Globus pallidus (tissue), 1 donor: Measurements from ENCODE around the gene KATNAL1.
A peak's percentile ranks its signal among the peaks of the same experiment; 100 is the strongest.

Experiments
- DNase-seq: peaks from one replicate; pipeline ENCODE4 v3.0.0-alpha.2; 2015; ENCODE audit warnings: low spot score

Gene KATNAL1

DNA sequence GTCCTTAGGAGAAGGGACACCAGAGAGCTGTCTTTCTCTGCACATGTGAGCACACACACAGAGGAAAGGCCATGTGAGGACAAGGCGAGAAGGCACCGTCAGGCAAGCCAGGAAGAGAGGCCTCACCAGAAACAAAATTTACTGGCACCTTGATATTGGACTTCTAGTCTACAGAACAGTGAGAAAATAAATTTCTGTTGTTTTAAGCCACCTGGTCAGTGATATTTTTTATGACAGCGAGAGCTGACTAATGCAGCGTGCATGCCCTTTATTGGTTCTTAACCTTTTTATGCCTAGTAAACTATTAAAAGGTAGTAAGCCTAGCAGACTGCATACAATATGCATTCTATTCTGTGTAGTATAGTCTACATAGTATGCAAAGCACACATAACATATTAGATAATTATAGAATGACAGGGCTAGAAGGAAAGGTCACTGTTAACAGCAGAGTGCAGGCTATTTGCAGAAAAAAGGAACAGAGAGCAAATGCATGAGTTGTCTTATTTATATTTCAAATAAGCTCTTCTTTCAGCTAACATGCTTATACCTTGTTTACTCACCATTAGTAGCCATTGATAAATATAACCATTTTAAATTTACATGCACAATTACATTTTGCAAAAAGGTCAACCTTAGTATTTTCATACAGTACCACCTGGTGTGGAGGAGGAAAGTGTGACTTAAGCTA is 25.2 kb upstream of the KATNAL1 start:
- DNase-seq: no peak

DNA sequence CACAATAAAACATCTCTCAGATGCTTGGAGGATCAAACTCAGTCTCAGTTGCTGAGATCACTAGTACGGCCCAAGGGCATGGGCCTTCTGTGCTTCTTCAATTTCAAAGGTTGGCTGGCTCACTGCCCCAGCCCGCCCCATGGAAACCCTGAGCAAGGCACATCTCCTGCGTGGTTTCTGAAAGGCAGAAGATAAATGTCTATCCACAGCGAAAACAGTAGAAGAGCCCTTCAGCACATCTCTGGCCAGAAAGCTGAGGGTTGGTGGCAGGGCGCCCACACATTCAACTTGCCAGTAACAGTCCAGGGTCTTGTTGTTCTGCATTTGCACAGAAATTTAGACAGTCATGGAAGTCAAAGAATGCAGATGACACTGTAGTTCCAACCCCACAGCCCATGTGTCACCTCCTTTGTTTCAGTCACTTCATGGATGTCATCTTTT is 24.0 kb upstream of the KATNAL1 start:
- DNase-seq: no peak

DNA sequence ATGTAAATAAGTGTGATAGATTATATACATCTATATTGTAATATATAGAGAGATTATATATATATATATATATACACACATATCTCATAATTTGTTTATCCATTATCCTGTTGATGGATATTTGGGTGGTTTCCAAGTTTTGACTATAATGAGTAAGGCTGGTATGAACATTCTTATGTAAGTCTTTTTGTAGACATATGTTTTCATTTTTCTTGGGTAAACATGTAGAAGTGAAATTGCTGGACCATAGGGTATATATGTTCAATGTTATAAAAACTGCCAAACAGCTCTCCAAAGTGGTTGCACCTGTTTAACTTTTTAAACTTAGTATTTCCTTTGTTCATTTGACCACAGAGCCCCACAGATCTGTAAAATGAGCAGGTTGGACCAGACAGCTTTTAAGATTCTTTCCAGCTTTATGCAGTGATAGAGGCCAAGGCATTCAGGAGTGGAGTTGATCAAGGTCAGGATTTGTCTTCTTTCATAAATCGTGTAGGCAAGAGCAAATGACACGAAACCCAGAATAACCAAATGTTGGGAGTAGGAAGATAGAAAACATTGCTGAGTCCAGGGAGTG is 21.7 kb upstream of the KATNAL1 start:
- DNase-seq: no peak

DNA sequence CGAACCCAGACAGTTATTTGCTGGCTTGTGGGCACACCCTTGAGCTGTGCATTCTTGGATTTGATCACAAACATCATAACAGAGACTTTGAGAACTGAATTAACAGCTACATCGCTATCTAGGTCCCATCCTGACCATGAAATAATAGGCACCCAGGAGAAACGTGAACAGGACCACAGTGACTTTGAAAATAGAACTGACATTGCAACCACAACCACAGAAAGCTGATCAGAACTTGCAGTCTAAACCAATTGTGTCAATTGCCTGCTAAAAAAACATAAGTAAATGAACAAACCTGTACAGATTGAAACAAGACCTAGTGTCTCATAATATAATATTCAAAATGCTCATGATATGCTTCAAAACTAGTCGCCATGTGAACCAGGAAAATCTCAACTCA is 18.3 kb upstream of the KATNAL1 start:
- DNase-seq: no peak

DNA sequence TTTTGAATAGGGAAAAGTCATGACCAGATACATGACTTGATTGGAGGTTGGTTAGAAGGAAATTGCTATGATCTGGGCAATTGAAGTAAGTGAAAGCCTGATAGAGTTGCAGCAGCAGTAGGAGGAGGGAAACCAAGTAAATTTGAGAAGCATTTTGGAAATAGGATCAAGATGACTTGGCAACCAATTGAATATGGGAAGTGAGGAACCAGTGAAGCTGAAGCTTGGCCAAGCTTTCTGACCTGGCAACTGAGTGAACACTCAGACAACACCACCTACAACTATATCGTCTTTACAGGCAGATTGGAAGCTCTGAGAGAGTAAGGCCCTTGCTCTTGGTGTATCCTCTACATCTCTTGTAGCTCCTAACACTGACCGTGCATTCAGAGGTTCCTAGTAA is 16.2 kb upstream of the KATNAL1 start:
- DNase-seq: no peak

DNA sequence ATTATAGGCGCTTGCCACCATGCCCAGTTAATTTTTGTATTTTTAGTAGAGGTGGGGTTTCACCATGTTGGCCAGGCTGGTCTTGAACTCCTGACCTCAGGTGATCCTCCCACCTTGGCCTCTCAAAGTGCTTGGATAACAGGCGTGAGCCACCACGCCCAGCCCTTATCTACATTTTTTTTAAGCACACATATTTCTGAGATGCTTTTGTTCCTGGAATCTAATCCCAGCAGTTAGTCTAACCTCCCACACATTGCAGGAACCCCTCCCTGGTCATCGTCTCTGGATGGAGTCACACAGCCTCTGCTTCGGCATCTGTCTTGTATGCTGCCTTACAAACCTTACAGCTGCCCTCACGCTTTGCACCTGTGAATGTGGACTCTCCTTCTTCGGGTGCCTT is 15.1 kb upstream of the KATNAL1 start:
- no peak for DNase-seq

DNA sequence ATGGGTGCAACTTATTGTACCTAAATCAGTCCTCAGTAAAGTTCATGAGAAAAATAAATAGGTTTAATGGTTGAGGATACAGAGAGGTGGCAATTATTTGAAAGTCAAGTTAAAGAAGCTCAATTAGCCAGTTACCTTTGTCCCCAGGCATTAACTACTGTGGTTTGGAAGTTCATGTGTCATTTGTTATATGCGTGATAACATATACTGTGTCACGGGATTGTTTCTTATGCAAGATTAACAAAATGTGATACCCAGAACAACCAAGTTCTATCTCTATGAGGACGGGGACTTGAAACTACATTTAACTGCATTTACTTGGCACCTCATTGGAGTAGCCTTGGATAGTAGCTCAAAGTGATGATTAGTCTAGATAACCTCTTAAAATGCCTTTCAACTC is 13.9 kb upstream of the KATNAL1 start:
- DNase-seq: no peak

DNA sequence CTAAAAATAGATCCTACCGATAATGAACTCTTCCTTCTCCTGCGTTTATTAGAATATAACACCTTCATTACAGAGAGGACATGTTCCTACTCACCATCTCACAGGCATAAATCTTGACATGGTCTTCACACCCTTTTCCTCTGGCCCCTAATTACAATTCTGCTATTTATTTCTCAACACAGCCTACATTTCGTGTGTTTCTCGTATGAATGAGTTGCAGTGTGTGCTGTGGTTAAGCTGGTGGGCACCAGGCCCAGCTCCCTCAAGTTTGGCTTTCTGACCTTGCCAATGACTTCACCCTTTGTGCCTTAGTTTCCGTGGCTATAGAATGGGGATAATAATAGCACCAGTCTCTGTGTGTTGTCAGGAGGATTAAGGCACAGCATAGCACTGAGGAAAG is 12.3 kb upstream of the KATNAL1 start:
- peak; percentile 83 for DNase-seq

DNA sequence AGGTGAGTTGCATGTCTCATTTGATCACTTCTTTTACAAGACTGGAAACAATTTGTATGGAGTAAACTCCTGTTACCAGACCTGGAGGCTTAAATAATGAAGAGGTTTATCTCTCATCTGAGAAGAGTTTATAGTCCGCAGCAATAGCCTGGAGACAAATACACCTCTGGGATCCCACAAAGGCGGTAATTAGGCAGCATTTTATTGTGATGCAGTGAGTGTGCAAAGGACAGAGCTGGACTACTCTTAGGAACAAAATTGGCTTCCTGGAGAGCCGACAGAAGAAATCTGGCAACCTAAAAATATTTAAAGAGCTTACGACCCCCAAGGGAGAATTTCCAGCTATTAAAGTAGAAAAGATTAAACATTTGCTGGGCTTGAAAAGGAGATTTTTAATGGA is 11.8 kb upstream of the KATNAL1 start:
- DNase-seq: no peak

DNA sequence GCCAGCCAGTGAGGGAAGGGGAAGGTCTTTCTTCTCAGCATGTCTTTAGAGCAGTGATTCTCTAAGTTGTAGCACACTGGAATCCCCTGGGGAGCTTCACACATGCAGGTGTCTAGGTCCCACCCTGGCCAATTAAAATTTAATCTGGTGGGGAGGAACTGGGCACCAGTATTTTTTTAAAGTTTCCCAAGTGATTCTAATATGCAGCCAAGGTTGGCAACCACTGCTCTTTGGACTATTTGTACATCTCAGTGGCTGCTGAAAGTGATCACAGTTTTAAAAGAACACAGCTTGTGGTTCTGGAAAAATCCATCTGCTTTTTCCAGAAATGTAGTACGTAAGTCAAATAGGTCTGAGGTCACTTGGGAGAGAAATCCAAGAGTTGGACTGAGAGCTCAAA is 10.7 kb upstream of the KATNAL1 start:
- no peak for DNase-seq

DNA sequence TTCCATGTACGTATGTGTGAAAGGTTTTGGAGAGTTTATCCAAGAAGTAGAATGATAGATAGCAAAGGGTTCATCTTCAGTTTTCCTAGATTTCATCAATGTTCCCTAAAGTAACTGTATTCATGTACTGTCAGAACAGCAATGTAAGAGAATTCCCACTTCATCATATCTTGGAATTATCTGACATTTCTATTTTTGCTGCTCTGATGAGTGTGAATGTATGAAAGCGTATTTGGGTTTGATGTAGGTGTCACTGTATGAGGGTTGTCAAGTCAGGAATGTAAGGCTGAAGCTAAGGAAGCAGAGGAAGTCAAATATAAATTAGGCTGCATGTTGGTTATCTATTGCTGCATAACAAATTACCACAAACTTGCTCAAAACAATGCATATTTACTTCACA is 7.2 kb upstream of the KATNAL1 start:
- DNase-seq: no peak

DNA sequence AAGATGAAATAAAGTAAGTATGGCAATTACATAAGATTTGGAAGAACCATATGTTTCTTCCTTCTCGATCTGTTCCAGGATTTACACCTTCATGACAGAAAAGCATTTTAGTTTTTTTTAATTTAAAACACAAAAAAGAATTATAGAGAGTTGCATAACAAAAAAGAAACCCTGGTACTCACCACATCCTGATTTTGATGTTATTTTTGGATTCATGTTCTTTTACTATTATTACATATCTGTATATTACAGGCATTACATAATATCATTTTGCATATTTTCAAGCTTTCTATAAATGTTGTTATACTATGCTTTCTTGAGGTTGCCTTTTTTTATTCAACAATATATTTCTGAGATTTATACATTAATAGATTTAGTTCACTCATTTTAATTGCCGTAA is 6.7 kb upstream of the KATNAL1 start:
- DNase-seq: no peak

DNA sequence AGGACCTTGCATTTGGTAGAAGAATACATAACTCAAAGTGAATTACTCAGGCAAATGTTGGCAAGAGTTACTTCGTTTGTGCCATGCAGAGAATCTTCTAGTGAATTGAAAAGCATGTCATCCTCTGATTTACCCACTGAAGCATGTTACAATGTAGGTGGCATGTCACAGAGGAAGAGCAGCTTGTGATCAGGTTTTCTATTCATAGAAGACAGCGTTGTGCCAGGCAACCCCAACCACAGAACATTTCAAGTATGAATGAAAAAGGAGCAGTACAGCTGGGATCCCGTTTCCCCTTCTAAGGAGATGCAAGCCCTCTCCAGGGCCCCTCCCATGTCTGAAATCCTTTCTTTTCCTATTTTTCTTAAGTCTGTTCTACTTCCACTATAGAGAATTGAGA is 6.0 kb upstream of the KATNAL1 start:
- DNase-seq: no peak

DNA sequence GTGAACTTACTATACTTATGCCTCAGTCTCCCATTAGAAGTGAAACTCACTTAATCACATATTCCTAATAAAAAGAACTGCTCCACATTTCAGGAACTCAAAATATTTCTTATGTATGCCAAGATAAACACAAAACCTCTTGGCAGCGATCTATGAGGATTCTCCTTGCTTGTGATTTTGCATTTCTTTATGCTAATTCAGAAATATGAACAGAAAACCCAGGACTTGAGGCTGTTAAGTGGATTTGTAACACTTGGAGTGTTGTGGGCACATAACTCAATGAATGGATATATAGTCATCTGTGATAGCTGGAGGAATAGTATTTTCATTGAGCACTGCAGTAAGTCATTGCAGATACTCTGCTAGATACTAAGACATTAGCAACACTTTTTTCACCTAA is 5.6 kb upstream of the KATNAL1 start:
- no peak for DNase-seq

DNA sequence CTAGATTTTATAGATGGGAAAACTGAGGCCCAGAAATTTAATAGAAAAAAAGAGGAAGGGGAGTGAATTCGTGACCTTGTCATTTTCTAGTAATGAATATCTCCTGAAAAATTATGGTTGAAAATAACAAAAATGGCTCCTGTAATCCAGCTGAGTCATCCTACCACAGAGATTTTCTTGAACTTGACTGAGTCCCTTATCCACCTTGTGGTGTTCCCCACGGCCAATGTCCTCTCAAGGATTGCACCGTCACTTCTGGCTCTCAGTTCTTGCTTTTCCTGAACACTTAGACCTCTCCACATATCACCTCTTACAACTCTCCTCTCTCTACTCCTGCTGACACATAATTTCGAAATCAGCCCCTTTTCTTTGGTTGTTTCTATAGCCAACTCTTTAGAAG is 1.2 kb upstream of the KATNAL1 start:
- DNase-seq: no peak

DNA sequence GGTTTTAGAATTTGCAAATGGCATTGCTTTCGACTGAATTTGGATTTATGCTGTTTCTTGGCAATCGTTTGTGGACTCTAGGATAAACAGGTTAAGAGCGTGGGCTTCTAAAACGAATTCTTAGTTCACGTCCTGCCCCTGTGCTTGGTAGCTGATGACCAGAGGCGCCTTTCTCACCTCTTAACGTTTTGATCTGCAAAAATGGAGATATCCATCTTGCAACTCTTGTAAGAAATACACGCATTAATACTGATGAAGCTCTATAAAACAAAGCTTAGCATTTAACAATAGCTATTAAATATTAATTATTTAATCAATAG is 580 bp upstream of the KATNAL1 start:
- no peak for DNase-seq

DNA sequence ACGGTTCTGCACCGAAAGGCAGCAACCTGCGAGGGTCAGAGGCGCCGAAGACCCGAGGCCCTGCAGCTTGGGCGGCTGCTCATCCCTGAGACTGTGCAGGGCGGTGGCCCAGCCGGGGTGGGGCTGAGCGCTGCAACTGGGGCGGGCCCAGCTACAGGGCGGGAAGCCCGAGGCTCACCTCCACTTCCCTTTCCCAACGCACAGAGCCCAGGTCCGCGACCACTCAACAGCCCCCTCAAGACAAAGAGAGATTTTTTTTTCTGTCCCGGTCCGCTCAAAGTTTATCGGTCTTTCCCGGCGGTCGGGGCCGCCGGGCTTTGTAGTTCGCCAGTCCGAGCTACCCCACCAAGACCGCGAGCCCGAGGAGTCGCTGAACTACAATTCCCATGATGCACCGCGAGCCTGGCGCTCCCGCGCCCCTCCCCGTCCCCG is 573 bp downstream of the KATNAL1 start:
- peak; percentile 94 for DNase-seq

DNA sequence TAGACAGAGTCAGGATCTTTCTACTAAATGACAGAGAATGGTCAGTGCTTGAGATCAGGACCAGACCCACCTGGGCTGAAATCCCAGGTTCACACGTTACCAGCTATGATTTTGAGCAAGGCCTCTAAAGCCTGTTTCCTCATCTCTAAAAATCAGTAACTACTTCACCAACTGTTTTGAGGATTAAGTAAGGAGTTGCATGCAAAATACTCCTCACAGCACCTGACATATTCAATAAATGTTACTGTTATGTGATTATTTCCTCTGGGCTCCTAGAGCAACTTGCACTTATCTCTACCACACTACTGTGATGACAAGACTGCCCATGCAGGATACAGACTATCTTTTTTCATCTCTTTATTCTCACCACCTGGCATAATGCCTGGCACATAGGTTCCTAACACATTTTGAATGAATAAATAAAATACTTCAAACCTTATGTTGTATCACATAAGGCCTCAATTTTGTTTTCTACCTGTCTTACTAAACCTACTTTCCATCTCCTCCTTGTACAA is 1.8 kb downstream of the KATNAL1 start:
- no peak for DNase-seq

DNA sequence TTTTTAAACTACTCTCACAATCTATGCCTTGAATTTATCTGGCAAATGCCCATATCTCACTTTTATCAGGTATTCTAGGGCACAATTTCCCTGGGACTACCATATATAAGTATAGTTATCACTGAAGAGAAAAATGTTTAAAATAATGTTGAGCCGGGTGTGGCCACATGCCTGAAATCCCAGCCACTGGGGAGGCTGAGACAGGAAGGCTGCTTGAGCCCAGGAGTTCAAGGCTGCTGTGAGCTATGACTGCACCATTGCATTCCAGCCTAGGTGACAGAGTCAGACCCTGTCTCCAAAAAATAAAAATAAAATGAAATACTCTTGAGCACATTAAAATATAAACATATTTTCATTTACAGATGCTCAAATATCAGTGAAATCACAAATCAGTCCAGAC is 4.1 kb downstream of the KATNAL1 start:
- no peak for DNase-seq

DNA sequence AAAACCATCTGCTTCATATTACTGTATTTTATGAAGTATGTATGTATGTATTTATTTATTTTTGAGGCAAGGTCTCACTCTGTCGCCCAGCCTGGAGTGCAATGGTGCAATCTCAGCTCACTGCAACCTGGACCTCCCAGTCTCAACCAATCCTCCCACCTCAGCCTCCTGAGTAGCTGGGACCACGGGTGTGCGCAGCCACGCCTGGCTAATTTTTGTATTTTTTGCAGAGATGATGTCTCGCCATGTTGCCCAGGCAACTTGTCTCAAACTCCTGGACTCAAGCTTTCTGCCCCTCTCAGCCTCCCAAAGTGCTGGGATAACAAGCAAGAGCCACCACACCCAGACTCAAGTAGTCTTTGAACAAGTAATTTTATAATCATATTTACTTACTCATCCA is 5.5 kb downstream of the KATNAL1 start:
- no peak for DNase-seq

DNA sequence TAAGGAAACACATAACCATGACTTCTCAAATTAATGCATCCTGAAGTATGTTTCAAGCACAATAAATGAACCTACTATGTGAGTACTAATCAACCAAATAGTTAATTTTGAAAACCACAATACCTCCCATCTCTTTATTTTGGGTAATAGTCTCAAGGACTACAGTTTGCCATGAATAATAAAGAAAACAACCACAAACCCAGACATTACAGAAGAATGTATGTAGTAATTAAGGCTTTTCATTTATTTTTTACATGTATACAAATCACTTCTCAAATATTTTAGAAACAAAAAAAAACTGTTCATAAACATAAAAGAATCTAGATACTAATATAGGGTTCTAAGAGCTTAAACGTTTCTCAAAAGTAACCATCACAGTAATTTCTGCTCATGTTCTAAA is 6.8 kb downstream of the KATNAL1 start:
- DNase-seq: no peak

DNA sequence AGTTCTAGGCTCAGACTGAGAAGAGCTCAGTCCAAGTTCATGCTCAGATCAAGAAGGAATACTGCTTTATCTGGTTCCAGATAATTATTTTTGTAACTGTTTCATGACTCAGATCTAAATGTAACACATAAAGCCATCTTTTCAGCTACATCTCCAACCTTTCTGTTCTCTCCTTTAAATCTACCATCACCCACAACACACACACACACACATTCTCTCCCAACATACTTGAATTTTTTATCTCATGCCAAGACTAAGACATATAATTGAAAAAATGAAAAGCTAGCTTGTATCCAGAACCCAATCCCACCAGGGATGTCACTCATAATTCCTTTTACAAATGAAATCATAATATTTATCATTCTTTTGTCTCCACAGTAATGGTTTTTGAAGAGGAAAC is 7.6 kb downstream of the KATNAL1 start:
- no peak for DNase-seq

DNA sequence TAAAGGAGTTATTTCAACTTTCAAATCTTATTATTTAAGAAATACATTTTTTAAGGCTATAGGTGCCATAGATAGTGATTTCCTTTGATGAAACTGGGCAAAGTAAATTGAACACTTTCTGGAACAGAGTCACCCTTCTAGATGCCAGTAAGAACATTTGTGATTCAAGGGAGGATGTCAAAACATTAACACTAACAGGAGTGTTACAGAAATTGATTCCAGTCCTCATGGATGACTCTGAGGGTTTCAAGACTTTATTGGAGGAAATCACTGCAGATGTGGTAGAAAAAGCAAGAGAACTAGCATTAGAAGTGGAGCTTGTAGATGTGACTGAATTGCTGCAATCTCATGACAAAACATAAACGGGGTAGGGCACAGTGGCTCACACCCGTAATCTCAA is 12.2 kb downstream of the KATNAL1 start:
- no peak for DNase-seq

DNA sequence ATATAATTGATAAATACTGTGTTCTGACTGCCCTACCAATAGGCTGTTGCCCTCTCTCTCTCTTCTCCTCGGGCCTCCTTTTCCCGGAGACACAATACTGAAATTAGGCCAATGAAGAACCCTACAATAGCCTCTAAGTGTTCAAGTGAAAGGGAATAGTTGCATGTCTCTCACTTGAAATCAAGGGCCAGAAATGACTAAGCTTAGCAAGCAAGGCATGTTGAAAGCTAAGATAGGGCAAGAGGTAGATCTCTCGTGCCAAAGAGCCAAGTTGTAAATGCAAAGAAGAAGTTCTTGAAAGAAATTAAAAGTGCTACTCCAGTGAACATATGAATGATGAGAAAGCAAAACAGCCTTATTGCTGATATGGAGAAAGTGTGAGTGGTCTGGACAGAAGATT is 13.3 kb downstream of the KATNAL1 start:
- no peak for DNase-seq
